ENCODE results near the gene TEX9. TPM values are rescaled to one million over a fixed set of nuclear protein-coding genes. Genes with fewer than 3 reads are reported as not detected.

Gene TEX9
- total RNA-seq, 2 experiments from 2014 or later, result 0.76 to 1.8 TPM

DNA sequence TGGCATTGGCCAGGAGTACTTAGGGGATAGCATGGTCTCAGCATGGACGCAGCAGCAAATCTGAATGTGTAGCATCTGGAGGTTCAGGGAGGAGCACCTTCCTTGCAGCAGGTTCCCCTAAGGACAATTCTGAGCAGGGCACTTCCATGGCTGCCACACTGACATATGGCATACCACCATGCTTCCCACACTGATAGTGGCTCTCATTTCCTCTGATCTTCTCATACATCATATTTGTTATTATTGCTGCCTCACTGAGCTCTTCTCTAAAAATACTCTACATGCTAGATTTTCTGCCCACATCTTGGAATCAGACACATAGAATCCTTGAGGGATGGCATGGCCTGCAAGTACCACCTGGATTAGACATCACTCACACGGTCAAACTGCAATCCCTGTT is 107.1 kb downstream of the TEX9 start:
- Mint-ChIP-seq H3K27me3 (peaks cover 10% of the 10 kb centered on the region), H3K9me3 (ENCODE audit: low read depth) (no peaks in the 10 kb centered on the region), H3K4me1 (peaks cover 10% of the 10 kb centered on the region), H3K4me3 (no peak overlapping the region), H3K36me3 (no peaks in the 10 kb centered on the region), H3K27ac (no peak overlapping the region)
- DNase-seq (no peak), ATAC-seq (no peak)
- CTCF ChIA-PET, result no interaction called here

DNA sequence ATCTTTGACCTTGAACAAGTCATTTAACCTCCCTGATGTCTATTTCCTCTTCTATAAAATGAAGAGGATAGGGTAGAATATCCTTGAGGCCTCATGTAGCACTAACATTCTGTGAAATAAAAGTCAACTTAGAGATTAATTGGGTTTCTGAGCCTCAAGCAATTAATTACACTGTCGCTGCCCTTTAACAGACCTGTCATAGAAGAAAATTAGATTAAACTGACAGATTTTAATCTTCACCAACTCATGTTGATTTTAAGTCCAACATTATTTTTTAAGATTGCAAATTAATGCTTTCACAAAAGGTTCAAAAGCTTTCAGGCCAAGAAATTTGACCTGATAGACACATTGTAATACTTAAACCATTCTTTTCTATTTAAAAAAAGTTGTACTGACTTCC is 107.8 kb downstream of the TEX9 start:
- no peaks in the 10 kb centered on the region for H3K9me3 Mint-ChIP-seq (ENCODE audit: low read depth)

DNA sequence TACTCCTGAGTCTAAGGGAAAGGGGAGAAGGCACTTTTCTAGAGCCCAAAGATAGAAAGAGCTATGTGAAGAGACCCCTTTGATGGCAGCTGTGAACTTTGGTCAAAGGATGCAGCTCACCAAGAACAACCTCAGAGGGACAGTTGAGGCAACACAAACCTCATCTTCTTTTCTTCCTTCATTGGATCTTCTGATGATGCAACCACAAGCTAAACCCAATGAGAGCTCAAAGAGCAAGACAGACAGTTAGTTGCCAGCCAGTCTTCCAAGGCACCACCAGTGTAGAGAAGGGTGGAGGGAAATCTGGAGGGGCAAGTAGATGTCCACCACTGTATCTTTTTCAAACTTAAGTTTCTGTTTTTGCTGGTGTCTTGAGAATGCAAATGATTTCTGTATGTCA is 110.1 kb downstream of the TEX9 start:
- no peak overlapping the region for H3K4me3 Mint-ChIP-seq
- ATAC-seq (no peak), DNase-seq (no peak)
- H3K4me1 Mint-ChIP-seq, result no peaks in the 10 kb centered on the region
- H3K27ac Mint-ChIP-seq, result no peak overlapping the region
- CTCF ChIA-PET, result no interaction called here
- H3K9me3 Mint-ChIP-seq (ENCODE audit: low read depth), result peaks cover 3% of the 10 kb centered on the region
- H3K27me3 Mint-ChIP-seq, result peaks cover 20% of the 10 kb centered on the region
- peaks cover 1% of the 10 kb centered on the region for H3K36me3 Mint-ChIP-seq

More for the DNA sequence above, 107.8 kb downstream of the TEX9 start:
- CTCF ChIA-PET, result no interaction called here
- ATAC-seq, result no peak
- no peak for DNase-seq
- Mint-ChIP-seq H3K27ac (no peak overlapping the region), H3K4me3 (no peak overlapping the region), H3K4me1 (peaks cover 8% of the 10 kb centered on the region), H3K36me3 (no peaks in the 10 kb centered on the region), H3K27me3 (peaks cover 11% of the 10 kb centered on the region)

Other genes starting within 250 kb of the TEX9 start
- 10 to 100 TPM; 44.1 to 58.9 TPM for gene RFX7, start 121.5 kb upstream of the TEX9 start, total RNA-seq
- gene MNS1, start 99.7 kb downstream of the TEX9 start, total RNA-seq, result under 1 TPM; 0.44 to 0.94 TPM

All from activated CD8-positive, alpha-beta memory T cell treated with anti-CD3 and anti-CD28 coated beads, Interleukin-2, amount 10 ng/mL, durations not matched to agents 7 days and 5 days (primary cell).